NCI-H446 treated with DMSO at 0.1 percent for 48 hours (cell line): ENCODE results near the gene BNIP3.
A peak's percentile ranks its signal among the peaks of the same experiment; 100 is the strongest.
"Not testable (repeated sequence)": the region's sequence is repeated elsewhere in the genome, so short reads cannot be mapped to it uniquely, and the experiment has no call there.

ENCODE experiments used
- DNase-seq: peaks from one replicate; lab custom pipeline; 2025; lab: John Stamatoyannopoulos, UW

BNIP3 gene

DNA sequence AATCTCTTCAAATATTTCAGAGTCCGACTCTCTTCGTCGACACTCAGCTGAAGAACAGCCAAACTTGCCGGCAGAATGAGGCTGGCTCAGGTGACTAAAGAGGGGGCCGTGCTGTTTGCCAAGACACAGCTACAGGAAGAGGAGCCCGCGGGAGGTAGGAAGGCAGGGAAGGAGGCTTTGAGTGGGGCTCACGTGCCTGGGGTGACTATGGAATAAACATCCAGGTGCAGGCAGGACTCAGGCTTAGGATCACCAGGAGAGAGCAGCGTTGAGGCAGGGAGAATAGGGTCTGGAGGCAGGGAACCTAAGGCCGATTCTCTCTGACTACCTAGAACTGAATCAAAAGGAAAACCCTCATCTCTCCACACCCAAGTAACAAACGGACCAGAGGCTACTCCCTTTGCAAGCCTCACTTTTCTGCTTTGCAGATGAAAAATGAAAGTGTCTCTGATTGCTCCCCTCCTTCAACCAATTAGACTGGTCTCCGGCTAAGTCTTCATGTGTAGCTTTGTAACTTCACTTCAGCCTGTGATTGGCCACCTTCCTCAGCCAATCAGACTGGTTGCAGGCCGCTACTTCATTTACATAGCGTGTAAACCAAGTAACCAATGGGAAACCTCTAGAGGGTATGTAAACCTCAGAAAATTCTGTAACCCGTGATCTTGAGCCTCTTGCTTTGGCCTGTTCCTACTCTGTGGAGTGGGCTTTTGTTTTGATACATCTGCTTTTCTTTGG is 19.7 kb upstream of the BNIP3 start:
- DNase-seq = peak; percentile 1

DNA sequence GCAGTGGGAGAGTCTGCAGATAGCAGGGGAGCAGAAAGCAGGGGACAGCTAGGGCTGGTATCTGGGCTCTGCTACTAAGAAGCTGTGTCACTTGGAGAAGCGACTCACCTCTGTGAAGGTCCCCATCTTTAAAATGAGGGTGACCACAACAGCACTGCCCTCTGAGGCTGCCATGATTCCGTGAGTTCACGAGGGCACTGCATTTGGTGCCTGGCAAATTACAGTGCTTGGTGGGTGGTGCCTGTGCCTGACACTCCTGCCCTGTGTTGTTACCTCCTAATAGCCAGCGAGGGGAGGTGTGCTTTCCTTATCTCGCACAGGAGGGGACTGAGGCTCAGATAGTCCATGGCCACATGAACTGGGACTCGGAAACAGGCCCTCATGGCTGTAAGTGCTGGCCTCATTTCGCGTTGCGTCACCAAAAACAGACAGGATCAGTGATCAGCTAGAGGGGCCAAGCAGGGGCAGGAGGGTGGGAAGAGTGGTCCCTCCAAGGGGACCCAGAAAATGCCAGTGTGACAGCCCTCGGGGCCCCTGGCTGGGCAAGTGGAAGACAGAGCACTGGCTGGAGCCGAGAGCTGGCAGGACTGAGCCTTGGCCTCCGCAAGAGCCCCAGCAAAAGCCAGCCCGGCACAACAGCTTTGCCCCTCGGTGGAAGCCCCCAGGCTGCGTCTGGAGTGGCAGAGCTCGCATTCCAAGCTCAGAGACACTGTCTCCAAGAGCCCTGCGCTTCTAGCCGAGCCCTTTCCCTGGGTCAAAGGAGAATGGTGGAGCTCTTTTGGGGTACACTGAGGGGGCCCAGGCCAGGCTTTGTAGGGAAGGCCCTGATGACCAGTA is 17.3 kb upstream of the BNIP3 start:
- no peak for DNase-seq

DNA sequence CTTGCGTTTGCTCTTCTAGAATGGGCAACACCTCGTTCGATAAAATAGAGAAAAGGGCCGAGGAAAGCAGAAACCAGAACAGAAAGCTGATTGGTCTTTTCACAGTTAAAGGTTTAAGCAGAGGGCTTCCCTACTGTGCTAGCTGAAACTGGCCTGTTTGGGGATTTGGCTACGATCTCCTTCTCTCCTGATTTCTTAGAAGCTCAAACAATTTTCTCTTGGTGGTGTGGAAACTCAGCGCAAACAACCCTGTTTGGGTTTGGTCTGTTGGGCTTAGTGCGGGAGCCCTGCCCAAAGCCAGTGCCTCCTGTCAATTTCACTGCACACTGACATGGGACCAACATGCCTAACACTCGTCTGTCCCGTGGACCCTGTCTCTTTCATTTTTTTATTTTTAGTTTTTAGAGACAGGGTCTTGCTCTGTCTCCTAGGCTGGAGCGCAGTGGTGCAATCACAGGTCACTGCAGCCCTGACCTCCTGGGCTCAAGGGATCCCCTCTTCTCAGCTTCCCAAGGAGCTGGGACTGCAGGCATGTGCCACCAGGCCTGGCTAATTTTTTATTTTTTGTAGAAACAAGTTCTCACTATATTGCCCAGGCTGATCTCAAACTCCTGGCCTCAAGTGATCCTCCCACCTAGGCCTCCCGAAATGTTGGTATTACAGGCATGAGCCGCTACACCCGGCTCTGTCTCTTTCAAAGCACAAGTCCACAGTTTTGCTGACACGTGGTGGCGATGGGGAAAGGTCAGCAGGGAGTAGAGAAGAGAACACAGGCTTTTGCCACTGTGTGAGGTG is 16.5 kb upstream of the BNIP3 start:
- no peak for DNase-seq

DNA sequence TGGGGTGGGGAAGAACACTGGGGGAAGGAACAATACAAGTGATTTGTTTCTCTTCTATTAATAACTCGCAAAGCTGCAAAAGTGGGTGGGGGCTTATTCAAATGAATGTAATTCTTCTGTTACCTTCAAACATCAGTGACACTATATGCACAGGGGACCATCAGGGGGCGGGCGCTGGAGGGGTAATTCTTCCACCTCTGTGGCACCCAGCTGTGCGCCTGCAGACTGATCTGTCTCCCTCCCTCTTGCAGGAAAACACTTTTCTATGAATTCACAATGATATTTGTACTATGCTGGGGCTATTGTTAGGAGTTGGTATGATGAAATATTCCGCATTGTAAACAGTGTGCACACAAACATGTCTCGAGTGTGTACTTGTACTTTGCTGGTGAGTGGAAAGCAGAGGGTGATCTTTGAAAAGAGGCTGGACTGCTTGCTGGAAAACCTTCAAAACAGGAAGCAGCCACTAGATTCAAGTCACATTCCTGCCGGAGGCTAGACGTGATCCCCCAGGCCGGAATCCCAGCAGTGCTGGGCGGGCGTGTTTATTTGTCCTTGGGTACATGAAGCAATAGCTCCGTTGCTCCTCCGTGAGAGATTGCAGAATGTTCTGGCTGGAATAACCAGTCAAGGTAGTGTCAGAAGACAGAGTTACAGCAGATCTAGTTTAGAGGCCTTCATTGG is 15.8 kb upstream of the BNIP3 start:
- no peak for DNase-seq

DNA sequence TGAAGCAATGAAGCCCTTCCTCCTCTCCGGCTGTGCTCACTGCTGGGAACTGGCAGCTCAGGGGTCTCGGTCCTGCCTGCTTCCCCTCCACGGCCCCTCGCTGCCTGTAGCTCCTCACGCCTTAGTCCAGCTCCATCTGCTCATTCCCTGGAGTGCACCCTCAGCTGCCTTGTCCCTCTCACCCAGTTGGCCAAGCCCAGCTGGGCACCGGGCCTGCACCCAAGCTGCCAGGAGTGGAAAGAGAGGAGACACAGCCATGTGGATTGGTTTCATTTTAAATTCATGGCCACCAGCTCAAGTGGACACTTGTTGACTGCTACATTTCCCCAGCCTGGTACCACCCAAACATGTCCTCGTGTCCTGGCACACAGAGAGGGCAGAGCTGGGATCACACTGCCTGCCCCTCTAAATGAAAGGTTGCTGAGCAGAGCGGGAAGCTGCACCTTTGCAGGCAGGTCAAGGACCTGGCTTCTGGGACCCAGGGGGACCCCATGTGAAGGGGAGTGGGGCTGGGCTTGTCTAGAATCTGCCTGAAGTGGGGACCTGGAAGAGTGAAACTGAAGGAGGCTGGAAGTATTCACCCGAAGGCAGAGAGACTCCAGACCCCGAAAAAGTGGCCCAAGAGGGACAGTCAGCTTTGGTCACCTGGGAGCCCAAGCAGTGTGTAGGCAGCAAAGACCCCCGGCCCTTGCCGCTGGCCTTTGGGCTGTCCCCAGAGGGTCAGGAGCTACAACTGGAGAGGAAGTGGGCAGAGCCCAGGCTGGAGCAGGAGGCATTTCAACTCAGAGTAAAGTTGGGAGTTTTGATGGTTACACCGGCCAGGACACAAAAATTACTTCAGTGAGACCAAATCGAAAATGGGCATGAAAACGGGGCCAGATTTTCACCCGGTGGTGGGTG is 15.0 kb upstream of the BNIP3 start:
- DNase-seq = no peak

DNA sequence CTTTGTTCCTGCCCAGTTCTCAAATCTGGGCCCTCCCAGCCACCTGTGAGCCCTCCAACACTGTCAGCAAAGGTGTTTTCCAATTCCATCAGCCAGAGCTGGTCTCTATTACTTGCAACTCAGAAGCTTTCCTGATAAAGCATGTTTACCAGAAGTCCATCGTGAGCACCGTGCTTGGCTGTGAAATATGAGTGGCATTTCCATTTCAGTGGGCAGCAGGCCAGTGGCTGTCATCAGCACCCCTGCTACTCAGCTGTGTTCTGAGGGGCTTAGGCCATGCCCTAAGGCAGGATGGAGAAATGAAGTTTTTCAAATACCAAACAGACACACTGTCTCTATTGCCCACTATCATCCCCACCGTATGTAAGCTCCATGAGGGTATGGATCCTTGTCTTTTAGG is 12.7 kb upstream of the BNIP3 start:
- DNase-seq = no peak

DNA sequence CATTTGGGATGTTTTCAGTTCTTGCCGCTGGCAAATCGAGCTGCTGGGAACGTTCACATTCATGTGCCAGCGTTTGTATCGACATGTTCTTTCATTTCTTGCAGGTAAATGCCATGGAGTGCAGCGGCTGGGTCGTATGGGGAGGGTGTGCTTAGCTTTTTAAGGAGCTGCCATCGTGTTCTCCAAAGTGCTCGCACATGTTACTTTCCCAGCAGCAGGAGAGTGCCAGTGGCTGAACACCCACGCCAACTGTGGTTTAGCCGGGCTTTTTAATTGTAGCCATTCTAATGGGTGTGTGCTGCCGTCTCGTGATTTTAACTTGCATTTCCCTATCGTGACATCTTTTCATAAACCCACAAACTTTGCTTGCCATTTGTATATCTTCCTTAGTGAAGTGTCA is 11.6 kb upstream of the BNIP3 start:
- DNase-seq = no peak

DNA sequence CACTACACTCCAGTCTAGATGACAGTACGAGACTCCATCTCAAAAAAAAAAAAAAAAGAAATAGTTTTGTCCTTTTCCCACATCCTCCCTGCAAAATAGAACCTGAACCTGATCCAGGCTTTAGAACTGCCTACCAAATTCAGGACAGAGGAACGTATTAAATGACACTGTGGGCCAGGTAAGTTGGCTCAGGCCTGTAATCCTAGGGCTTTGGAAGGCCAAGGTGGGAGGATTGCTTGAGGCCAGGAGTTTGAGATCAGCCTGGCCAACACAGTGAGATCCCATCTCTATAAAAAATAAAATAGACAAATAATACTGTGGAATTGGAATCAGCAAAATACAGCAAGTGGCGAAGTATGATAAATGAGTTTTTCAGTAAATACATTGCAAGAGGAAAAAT is 10.0 kb upstream of the BNIP3 start:
- DNase-seq = no peak

DNA sequence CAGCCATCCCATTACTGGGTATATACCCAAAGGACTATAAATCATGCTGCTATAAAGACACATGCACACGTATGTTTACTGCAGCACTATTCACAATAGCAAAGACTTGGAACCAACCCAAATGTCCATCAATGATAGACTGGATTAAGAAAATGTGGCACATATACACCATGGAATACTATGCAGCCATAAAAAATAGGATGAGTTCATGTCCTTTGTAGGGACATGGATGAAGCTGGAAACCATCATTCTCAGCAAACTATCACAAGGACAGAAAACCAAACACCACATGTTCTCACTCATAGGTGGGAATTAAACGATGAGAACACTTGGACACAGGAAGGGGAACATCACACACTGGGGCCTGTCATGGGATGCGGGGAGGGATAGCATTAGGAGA is 6.1 kb upstream of the BNIP3 start:
- DNase-seq = not testable (repeated sequence)

DNA sequence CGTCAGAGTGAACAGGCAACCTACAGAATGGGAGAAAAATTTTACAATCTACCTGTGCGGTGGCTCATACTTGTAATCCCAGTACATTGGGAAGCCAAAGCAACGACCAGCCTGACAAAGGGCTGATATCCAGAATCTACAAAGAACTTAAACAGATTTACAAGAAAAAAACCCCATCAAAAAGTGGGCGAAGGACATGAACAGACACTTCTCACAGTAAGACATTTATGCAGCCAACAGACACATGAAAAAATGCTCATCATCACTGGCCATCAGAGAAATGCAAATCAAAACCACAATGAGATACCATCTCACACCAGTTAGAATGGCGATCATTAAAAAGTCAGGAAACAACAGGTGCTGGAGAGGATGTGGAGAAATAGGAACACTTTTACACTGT is 5.6 kb upstream of the BNIP3 start:
- not testable (repeated sequence) for DNase-seq

DNA sequence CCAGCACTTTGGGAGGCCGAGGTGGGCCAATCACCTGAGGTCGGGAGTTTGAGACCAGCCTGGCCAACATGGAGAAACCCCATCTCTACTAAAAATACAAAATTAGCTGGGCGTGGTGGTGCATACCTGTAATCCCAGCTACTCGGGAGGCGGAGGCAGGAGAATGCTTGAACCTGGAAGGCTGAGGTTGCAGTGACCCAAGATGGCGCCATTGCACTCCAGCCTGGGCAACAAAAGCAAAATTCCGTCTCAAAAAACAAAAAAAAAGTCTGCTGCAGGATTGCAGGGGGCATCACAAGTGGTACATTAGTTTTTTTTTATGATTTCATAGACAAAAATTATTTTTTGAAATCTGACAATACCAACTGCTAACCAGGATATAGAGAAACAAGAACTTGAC is 5.1 kb upstream of the BNIP3 start:
- not testable (repeated sequence) for DNase-seq

DNA sequence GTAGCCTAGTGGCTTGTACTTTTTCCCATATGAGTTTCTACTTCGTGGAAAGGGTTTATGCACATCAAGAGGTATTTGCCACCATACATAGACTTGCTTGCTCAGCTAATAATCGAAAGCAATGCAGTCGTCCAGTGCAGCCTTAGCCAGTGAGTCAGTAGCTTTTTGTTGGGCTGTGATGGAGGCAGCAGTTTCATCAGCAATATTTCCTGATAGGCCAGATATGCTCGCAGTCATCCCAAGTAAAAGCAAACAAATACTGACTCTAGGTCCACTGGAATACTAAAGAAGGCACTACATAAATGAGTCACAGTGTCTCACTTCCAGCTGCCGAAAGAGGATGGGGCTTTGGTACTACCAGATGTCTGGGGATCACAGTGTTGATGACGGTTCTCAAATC is 2.1 kb upstream of the BNIP3 start:
- DNase-seq = no peak

DNA sequence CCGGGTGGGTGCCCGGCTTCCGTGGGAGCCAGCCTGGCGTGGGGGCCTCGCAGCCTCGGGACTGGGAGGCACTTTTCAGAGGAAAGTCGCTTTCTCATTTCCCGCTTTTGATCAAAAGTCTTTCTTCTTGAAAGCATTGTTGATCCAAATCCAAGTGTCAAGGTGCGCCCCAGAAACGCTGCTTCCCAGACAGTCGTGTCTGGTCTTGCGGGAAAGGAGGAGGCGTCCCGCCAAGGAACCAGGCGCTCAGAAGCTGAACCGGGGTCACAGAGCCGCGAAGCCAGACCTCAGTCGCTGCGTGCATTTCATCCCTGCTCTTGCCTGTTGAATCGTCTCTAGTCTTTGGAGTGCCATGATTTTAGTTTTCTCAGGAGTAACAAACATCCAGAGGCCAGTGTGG is 1.1 kb upstream of the BNIP3 start:
- DNase-seq = no peak

DNA sequence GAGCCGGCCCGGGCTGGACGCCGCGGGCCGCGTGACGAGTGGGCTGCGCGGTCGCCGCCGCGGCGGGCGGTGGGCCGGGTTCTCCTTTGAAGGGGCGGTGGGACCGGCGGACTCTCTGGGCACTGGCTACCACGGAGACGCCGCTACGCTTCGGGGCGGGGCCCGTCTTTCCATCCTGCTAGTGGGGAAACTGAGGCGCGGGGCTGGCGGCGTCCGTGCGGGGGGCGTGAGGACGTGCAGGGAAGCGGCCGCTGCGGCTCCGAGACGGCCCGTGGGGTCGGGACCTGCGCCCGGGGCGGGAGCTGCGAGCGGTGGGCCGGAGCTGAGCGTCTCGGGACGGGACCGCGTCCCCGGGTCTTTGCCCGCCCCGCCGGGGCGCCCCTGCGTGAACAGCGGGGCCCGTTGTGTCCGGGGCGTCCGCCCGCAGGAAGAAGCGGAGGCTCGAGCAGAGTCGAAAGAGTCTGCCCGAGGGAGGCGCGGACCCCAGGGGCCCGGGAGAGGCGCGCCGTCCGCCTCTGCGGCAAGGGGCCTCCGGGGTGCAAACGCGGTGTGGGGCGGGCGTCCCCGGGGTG is 548 bp upstream of the BNIP3 start:
- DNase-seq = no peak

DNA sequence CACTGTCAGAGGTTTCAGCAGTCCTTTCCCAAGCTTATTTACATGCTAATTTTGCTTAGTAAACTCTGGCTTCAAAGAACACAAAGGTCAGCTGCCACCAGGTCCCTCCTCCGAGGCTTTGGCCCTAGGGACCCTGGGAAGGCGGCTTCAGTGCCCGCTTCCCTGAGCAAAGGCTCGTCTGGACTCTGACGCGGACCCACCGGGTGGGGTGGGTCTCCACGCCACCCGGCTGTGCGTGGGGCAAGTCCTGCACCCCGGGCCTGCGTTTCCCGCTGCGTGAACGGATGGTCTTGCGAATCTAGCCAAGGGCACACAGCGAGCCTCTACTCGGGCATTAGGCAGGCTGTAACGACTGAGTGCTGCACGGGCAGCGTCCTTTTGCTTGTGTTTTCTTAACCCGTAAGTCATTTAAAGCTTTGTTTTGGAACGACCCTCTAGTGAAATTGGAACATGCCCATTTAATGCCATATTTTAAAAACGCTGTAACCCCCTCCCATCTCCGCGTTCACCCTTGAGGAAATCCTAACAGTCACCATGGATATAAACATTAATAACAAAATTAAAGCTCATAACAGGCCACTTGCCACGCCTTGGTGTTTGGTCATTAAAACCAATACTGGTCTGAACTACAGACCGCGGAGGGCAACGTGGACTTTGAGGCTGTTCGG is 828 bp downstream of the BNIP3 start:
- DNase-seq = no peak

DNA sequence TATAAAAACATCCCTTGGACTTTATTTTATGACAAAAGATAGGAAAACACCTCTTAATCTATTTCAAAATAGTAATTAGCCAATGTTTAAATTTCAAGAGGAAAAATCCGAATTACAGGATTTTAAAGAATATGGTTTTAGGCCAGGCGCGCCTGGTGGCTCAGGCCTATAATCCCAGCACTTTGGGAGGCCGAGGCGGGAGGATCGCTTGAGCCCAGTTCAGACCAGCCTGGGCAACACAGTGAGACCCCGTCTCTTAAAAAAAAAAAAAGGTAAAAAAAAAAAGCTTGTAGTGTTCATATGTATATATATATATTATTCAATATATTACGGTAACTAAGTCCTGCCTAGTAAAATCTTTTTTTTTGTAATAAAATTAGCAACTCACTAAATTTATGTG is 1.4 kb downstream of the BNIP3 start:
- no peak for DNase-seq

DNA sequence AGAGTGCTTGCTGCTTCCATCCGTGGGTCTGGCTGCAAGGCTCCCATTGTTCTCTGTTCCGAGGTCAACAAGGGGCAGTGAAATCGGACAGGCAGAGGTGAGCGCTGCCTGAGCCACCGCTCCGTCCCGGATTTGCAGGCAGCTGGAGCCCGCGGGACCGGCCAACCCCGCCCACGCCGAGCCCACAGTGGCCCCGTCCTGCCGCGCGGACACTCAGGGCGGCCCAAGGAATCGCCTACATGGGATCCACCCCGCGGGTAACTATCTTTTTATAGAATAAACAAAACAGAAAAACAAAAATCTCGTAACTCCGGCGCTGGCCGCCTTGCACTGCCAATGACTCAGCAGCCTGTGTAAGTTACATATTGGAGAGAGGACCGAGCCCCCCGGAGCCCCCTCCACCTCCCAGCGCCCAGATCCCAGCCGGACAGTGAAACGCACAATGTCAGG is 1.9 kb downstream of the BNIP3 start:
- DNase-seq = no peak

DNA sequence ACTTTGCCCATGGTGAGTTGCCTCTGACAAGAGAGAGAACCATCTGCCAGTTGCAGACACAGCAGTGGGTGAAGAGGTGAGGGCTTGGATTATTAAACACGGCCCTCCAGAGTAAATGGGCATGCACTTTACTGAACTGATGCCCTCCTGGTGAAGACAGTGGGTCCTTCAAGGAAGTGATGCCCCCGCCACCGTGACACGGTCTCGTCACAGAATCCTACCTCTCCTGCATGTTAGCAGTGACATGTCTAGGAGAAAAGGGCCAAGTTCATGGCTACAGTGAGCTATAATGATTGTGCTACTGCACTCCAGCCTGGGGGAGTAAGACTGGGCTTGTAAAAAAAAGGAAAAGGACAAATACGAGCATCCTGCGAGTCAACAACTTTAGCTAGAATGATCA is 2.4 kb downstream of the BNIP3 start:
- no peak for DNase-seq

DNA sequence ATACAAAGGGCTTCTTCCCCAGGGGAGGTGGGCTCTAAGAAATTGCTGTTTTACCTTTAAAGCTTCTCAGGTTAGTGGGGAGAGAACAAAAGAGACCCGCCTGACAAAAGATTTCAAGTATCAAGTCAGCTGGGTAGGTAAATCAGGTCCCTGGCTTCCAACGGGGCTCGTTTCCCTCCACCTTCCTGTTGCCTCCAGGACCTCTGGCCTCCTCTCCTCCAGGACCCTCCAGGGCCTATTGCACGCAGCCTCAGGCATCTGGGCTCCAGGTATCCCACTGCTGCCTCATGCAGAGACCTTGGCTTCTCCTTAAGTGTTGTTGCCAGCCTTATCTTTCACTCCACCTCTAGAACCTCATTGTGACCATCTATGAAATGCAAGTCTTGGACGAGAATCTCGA is 2.9 kb downstream of the BNIP3 start:
- no peak for DNase-seq

DNA sequence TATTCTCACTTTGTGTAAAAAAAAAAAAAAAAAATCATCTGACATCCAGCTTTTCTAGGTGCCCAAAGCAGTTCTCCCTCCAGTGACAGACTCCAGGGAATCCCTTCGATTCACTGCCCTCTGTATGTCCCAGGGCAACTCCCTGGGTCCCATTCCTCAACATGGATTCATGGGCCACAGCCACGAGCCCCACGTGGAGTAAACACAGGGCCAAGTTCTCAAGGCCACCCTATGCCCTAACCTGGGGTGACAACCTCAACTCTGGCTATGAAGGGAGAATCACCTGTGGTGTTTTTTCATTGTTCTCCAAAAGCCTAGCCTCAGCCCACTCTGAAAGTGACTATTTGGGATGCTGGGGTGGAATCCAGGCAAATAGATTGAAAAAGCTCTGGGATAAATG is 3.4 kb downstream of the BNIP3 start:
- no peak for DNase-seq
